Epithelial cell of esophagus (primary cell): ENCODE results near the gene PPP3R2.

Experiments used
- DNase-seq: peaks from one replicate; pipeline ENCODE4 v3.0.0; 2010; ENCODE audit warnings: low read depth
- H3K4me3 ChIP-seq: 2 replicates; pipeline ENCODE4 v1.5.1; 2011; ENCODE audit warnings: mild to moderate bottlenecking, low read length, control low read depth
- CTCF ChIP-seq: IDR thresholded peaks from 2 replicates; pipeline ENCODE4 v1.5.1; 2011; ENCODE audit warnings: low read depth, mild to moderate bottlenecking, low read length, control low read depth, inconsistent platforms; ENCODE audit not compliant: insufficient read depth; ENCODE audit errors: missing control alignments

PPP3R2 gene

DNA sequence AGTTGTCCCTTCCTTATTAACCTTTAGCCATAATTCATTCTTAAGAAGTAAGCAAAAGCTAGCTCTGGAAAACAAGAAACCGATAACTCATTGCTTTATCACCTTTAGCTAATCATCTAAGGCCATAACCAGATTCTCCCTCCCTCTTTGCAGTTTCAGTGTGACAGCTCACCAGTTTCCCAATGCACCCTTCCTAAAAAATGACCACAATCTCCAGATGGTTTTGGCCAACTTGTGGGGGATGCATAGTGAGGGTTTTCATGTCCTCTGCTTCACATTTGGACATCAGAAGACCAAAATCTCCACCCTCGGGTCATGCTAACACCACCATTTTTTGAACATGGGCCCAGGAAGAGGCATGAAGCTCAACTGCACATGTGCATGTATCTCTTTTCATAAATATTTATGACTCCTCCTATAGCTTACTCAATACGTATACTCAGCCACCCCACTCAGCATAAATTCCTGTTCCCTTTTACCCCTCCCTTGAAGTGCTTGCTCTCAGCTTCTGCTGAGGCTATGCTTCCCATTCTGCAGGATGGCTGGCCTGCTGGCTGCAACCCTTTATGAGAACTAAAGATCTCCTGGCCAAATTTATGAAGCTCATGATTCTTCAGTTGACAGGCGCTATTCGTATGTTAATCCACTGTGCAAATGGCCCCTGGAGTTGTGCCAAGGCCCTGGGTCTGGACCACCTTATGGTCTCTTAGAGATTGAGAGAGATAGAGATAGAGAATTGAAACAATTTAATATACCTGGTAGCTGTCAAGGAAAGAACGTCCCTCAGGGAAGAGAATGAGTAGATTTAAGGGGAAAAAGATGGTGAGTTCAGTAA is 14.8 kb downstream of the PPP3R2 start:
- no peak for TF ChIP-seq CTCF
- no peak overlapping the region for H3K4me3 ChIP-seq
- DNase-seq, result no peak

DNA sequence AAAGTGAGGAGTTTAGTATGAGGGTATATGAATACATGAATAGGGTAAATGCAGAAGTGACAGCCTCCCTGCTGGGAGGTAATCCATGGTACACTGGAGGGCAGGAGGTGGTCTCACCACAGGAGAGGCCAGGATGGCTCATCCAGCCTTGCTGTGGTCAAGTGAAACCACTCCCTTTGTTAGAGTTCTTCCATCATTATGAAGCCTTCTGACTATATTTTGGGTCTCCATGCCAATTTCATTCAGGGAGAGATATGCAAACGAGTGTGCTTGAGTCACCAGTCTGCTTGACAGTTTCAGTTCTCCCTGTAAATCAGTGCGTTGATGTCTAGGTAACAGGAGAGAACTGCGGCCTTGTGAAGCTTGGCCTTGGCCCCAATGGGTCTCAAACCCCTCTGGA is 16.4 kb downstream of the PPP3R2 start:
- H3K4me3 ChIP-seq, result no peak overlapping the region
- no peak for DNase-seq
- TF ChIP-seq CTCF, result no peak

- no peak overlapping the region for H3K4me3 ChIP-seq
- DNase-seq, result no peak
- no peak for TF ChIP-seq CTCF
These were observed 19.9 kb downstream of the PPP3R2 start for GRCh38 chr9:101574731-101575333.

- DNase-seq, result no peak
- TF ChIP-seq CTCF, result no peak
- no peak overlapping the region for H3K4me3 ChIP-seq
These were observed 22.5 kb downstream of the PPP3R2 start for GRCh38 chr9:101572316-101572715.

DNA sequence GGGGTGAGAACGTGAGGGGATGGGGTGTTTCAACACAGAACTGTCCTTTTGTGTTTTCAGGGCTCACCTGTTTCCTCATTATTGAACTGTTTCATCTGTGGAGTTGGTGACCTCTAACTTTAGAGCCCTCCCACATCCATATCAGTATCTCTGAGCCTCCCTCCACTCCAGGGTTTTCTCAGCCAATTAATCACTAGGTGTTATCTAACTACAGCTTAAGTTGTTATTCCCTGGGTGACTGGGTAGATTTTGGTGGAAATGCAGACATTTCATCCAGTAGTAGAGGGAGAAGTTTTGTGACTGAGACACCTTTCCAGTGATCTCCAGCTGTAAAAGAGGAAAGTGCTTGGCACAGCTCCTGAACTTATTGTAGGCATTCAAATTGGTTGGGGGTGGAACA is 23.7 kb downstream of the PPP3R2 start:
- no peak for TF ChIP-seq CTCF
- no peak overlapping the region for H3K4me3 ChIP-seq
- no peak for DNase-seq

- no peak for TF ChIP-seq CTCF
- DNase-seq, result no peak
- H3K4me3 ChIP-seq, result no peak overlapping the region
These were observed 24.8 kb downstream of the PPP3R2 start for GRCh38 chr9:101569741-101570501.
